BJ (cell line): ENCODE results near the gene CAND2. TPM values are rescaled to one million over a fixed set of nuclear protein-coding genes. Genes with fewer than 3 reads are reported as not detected.
"Not testable (repeated sequence)": the region's sequence is repeated elsewhere in the genome, so short reads cannot be mapped to it uniquely, and the experiment has no call there.

Source experiments
- CTCF ChIA-PET: fragments of 350-600 bp; formaldehyde crosslinking; extraction: SDS; loops from one replicate; lab custom pipeline; 2021; ENCODE audit warnings: antibody characterized with exemption, inconsistent platforms; lab: Yijun Ruan, JAX
- POLR2A ChIA-PET: fragments of 300-600 bp; sonication (Branson Sonifier 250); formaldehyde crosslinking; extraction: SDS; loops from one replicate; lab custom pipeline; 2021; ENCODE audit warnings: antibody characterized with exemption; lab: Charles Lee
- DNase-seq: peaks from one replicate; pipeline ENCODE4 v3.0.0-alpha.2; 2011; ENCODE audit warnings: low read depth
- H3K27me3 ChIP-seq: 2 replicates; pipeline ENCODE4 v1.6.0; 2011; ENCODE audit warnings: low read length; ENCODE audit not compliant: control insufficient read depth, insufficient read depth
- H3K36me3 ChIP-seq: 2 replicates; pipeline ENCODE4 v1.5.1; 2011; ENCODE audit warnings: low read length; ENCODE audit not compliant: control insufficient read depth, insufficient read depth
- H3K4me3 ChIP-seq: 2 replicates; pipeline ENCODE4 v1.5.1; 2011; ENCODE audit warnings: low read depth, mild to moderate bottlenecking, control low read depth, low read length
- polyA plus RNA-seq: library from polyadenylated mRNA; depleted of rRNA; stranded (reverse); fragments of >200 nt; gene quantifications from 2 replicates; pipeline ENCODE4 v1.2.3, GENCODE V29; 2011; rRNA removed
- small RNA-seq: library from RNA; depleted of rRNA; stranded (forward); fragments of <200 nt; gene quantifications from one replicate; pipeline ENCODE3, GENCODE V24; 2012; ENCODE audit warnings: low replicate concordance, low read depth; ENCODE audit not compliant: insufficient read length
- TF ChIP-seq, protein P1 (sequence below): IDR thresholded peaks from 2 replicates; pipeline ENCODE4 v1.5.1; 2011; ENCODE audit warnings: low read depth, mild to moderate bottlenecking, control low read depth, inconsistent platforms, low read length, moderate library complexity; ENCODE audit not compliant: insufficient read depth

Gene CAND2
- polyA plus RNA-seq, 1 experiment: 2.3 TPM

DNA sequence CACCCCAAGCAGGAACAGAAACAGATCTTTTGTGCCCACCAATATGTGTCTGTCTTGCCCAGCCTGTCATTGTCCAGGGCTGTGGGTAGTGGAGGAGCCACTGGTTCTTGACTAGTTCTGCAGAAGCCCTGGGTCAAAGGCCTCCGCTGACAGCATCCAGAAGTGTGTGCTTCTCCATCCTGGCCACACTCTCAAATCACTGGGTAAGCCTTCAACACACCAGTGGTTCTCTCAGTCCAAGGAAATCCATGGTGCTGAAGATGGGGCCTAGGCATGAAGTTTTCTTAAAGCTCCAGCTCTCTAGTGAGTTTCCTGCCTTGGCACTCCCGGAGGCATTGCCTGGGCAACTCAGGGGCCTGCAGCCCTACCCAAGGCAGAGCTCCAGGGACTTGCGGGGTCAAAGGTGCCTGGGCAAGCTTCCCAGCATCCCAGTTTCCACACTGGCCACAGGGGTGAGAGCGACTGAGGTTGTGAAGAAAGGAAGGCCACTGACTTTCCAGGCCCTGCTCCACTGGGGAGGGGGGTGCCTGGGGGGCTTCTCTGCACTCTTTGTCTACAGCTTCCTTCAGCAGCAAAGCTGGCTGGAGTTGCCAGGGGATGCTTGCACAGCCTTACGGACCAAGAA is 82.8 kb downstream of the CAND2 start:
- no peak for DNase-seq
- POLR2A ChIA-PET: no interaction called here
- Histone ChIP-seq H3K36me3 (no peaks in the 10 kb centered on the region), H3K27me3 (no peaks in the 10 kb centered on the region), H3K4me3 (no peak overlapping the region)
- TF ChIP-seq, protein P1, sequence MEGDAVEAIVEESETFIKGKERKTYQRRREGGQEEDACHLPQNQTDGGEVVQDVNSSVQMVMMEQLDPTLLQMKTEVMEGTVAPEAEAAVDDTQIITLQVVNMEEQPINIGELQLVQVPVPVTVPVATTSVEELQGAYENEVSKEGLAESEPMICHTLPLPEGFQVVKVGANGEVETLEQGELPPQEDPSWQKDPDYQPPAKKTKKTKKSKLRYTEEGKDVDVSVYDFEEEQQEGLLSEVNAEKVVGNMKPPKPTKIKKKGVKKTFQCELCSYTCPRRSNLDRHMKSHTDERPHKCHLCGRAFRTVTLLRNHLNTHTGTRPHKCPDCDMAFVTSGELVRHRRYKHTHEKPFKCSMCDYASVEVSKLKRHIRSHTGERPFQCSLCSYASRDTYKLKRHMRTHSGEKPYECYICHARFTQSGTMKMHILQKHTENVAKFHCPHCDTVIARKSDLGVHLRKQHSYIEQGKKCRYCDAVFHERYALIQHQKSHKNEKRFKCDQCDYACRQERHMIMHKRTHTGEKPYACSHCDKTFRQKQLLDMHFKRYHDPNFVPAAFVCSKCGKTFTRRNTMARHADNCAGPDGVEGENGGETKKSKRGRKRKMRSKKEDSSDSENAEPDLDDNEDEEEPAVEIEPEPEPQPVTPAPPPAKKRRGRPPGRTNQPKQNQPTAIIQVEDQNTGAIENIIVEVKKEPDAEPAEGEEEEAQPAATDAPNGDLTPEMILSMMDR: no peak
- CTCF ChIA-PET: interaction anchor here (0.8 to 6.4 kb wide), 4 partner anchors 9 to 105 kb away, joined by 3 to 44 read pairs (median 4); no protein-coding TSS in a partner anchor

DNA sequence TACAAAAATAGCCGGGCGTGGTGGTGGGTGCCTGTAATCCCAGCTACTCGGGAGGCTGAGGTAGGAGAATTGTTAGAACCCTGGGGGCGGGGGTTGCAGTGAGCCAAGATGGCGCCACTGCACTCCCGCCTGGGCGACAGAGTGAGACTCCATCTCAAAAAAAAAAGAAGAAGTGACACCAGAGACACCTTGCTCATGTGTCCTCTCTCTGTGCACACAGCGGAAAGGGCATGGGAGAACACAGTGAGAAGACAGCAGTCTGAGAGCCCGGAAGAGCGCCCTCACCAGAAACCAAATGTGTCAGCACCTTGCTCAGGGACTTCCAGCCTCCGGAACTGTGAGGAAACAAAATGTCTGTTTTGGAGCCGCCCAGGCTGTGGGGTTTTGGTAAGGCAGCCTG is 85.4 kb downstream of the CAND2 start:
- H3K36me3 ChIP-seq, H3K27me3 ChIP-seq, H3K4me3 ChIP-seq, POLR2A ChIA-PET, DNase-seq: not testable (repeated sequence)
- CTCF ChIA-PET: interaction anchor here (1.3 kb wide), 1 partner anchor 14 kb away, joined by 5 read pairs; no protein-coding TSS in a partner anchor

DNA sequence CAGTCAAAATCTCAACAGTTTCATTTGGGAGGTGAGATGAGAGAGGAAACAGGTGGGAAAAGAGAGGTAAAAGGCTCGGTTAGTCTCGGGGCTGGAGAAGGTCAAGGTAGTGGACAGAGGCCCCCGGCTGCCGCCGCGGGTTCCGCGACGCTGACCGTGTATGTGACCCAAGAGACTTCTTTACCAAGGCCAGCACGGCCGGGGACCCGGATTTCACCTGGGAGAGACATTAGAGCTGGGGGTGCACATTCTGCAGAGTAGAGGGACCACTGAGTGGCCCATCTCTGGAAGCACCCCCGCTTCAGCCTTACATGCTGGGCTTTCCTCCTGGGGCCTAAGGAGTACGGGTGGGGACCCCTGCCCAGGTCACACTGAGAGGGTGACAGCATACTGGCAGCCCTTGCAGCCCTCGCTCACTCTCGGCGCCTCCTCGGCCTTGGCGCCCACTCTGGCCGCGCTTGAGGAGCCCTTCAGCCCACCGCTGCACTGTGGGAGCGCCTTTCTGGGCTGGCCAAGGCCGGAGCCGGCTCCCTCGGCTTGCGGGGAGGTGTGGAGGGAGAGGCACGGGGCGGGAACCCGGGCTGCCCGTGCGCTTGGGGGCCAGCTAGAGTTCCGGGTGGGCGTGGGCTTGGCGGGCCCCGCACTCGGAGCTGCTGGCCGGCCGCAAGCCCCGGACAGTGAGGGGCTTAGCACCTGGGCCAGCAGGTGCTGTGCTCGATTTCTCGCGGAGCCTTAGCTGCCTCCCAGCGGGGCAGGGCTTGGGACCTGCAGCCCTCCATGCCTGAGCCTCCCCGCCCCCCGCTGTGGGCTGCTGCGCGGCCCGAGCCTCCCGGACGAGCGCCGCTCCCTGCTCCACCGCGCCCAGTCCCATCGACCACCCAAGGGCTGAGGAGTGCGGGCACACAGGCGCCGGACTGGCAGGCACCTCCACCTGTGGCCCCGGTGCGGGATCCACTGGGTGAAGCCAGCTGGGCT is 86.1 kb downstream of the CAND2 start:
- CTCF ChIA-PET: interaction anchor here (1.3 to 1.7 kb wide), 3 partner anchors 9 to 14 kb away, joined by 5 to 7 read pairs (median 6); no protein-coding TSS in a partner anchor
- POLR2A ChIA-PET: no interaction called here
- DNase-seq: no peak
- Histone ChIP-seq H3K36me3 (no peaks in the 10 kb centered on the region), H3K27me3 (peaks cover 6% of the 10 kb centered on the region), H3K4me3 (no peak overlapping the region)
- TF ChIP-seq, protein P1: no peak

DNA sequence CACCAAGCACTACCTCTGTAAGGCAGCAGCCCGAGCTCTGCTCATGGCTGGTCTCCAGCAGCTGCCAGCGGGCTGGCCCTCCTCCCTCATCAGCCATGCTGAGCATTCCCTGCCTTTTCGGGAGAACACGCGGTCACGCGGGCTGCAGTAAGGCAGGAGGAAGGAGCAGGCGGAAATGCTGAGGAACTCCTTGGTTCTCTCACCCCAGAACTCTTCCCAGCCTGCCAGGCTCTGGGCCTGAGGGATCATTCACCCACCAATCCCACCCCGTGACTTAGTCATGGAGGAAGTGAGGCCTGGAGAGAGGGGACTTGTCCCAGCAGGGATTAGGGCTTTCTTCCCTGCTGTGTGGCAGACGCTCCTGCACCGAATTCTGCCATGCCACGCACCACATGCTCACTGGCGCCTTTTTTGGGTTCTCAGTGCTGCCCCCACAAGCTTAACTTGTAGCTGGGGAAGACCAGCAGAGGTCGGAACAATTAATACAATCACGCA is 87.8 kb downstream of the CAND2 start:
- ChIA-PET POLR2A (no interaction called here), CTCF (interaction anchor here (0.9 to 1.7 kb wide), 3 partner anchors 8 to 16 kb away, joined by 5 to 7 read pairs (median 6); no protein-coding TSS in a partner anchor)
- H3K27me3 ChIP-seq: peaks cover 6% of the 10 kb centered on the region
- DNase-seq: no peak
- TF ChIP-seq, protein P1: no peak
- no peaks in the 10 kb centered on the region for H3K36me3 ChIP-seq
- no peak overlapping the region for H3K4me3 ChIP-seq

Small RNA genes lying within 50 kb of the gene (small RNA-seq; reads per million reads assigned to genes)
- gene AC034198.1: not detected

Other genes starting within 250 kb of the CAND2 start
- gene MKRN2, start 239.6 kb upstream of the CAND2 start, polyA plus RNA-seq: 49.2 and 56.2 TPM in 2 replicates
- 122 and 134 TPM in 2 replicates for gene RAF1, start 132.6 kb upstream of the CAND2 start, polyA plus RNA-seq
- 0.20 and 0.52 TPM in 2 replicates for gene TMEM40, start 37.4 kb upstream of the CAND2 start, polyA plus RNA-seq
- gene RPL32, start 44.9 kb downstream of the CAND2 start, polyA plus RNA-seq: 3,018 and 4,118 TPM in 2 replicates